Tibial nerve (tissue), 4 donors: ENCODE measurements around the gene KAZN.

Experiments
- CTCF ChIP-seq, 5 experiments: fragments of 200-600 bp in 3 of 5; fragments of 450-650 bp in 2 of 5; sonication (generic) in 3 of 5; IDR thresholded peaks; one replicate each; pipeline ENCODE4 v1.5.1; 2016 to 2019; ENCODE audit warnings: antibody characterized with exemption in 5 of 5, mild to moderate bottlenecking in 3 of 5, moderate library complexity in 2 of 5
- EP300 ChIP-seq, 2 donors: sonication (generic); formaldehyde crosslinking; IDR thresholded peaks; one replicate each; pipeline ENCODE4 v1.6.1; 2017; ENCODE audit warnings: antibody characterized with exemption in 2 of 2, mild to moderate bottlenecking in 1 of 2
- POLR2A ChIP-seq, 2 donors: fragments of 450-650 bp; IDR thresholded peaks; one replicate each; pipeline ENCODE4 v1.6.1; 2017; ENCODE audit warnings: antibody characterized with exemption in 2 of 2, mild to moderate bottlenecking in 2 of 2, moderate library complexity in 2 of 2

GRCh38 chr1:15094719-15095495, 496.4 kb downstream of the KAZN start:
- no peak for TF ChIP-seq CTCF (IDR thresholded peaks at IDR 0.05)
- no peak for TF ChIP-seq EP300 (IDR thresholded peaks at IDR 0.05)
- no peak for TF ChIP-seq POLR2A (IDR thresholded peaks at IDR 0.05)
